ENCODE data around the gene DRAM1.
"Not testable (repeated sequence)": the region's sequence is repeated elsewhere in the genome, so short reads cannot be mapped to it uniquely, and the experiment has no call there.

Gene DRAM1

DNA sequence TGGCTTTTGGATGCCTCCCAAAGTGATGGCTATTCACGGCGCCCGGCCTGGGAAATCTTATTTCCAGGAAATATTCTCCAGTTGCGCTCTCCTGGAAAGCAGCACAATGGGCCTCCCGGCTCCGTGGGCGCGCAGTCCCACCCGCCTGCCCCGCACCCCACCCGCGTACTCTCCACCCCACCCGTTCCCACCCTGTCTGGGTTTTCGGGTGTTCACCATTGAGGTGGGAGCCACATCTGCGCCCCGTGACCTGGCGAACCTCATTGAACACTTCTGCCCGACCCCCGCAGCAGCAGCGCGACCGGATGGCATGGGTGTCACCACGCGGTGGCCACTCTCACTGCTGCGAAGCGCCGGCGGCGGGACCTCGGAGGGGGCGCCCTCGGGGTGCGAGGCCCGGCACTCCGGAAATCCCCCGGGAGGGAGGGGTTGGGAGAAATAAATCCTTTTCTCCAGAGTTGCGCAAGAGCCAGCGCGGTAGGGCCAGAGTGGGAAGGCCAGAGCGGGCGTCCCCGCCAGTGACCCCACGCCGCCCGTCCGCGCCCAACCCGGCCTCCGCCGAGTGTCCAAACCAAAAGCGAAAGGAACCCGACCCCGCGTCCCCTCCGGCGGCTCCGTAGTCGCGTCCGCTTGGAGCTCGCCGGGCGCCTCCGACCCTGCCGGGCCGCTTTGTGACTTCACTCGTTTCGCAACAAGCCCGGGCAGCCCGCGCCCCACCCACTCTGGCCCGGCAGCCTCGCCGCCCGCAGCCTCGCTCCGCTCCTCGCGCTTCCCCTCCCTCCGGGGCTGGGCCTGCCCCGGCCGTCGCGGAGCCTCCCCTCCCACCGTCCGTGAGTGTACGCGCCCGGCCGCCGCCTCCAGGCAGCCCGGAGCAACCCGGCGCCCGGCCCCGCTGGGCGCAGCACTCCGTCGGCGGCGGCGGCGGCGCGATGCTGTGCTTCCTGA is at the start of gene DRAM1:
Gene DRAM1 (plus strand): TSS at position 720 of the 945 bp plus-strand sequence. CDS start 210 bp downstream, at position 930.
- DNase-seq (ENCODE audit: low read depth in 3 of 3) = peak; percentile 43 to 73 (median 49)

GRCh38 chr12:101828463-101829196 is 48.8 kb upstream of the DRAM1 start:
- DNase-seq (ENCODE audit: low read depth in 3 of 3) = no peak

DNA sequence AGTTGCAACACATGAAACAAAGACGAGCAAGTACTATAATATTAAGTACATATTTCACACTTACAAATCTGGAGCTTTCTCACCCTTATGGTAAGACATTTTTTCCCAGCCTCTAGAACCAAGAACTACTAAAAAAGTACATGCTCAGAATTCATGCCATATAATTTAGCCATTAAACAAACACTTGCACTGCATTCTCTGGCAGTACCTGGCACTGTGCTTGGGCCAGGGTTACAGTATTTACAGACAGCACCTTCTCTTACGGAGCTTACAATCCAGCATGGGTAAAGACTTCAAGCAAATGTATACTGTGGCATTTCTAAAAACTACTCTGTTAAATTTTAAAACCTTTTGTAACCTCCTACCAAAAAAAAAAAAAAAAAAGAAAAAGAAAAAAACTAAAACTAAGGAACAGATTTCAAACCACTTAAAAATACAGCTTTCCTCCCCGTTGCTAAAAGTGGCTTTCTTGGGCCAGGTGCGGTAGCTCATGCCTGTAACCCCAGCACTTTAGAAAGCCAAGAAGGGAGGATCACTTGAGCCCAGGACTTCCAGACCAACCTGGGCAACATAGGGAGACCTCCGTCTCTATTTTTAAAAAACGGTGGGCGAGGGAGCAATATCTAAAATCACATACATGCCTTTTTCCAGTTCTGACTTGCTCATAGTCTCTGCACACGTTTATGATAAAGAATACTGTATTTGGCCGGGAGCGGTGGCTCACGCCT is 47.6 kb upstream of the DRAM1 start:
- no peak for DNase-seq (ENCODE audit: low read depth in 3 of 3)

DNA sequence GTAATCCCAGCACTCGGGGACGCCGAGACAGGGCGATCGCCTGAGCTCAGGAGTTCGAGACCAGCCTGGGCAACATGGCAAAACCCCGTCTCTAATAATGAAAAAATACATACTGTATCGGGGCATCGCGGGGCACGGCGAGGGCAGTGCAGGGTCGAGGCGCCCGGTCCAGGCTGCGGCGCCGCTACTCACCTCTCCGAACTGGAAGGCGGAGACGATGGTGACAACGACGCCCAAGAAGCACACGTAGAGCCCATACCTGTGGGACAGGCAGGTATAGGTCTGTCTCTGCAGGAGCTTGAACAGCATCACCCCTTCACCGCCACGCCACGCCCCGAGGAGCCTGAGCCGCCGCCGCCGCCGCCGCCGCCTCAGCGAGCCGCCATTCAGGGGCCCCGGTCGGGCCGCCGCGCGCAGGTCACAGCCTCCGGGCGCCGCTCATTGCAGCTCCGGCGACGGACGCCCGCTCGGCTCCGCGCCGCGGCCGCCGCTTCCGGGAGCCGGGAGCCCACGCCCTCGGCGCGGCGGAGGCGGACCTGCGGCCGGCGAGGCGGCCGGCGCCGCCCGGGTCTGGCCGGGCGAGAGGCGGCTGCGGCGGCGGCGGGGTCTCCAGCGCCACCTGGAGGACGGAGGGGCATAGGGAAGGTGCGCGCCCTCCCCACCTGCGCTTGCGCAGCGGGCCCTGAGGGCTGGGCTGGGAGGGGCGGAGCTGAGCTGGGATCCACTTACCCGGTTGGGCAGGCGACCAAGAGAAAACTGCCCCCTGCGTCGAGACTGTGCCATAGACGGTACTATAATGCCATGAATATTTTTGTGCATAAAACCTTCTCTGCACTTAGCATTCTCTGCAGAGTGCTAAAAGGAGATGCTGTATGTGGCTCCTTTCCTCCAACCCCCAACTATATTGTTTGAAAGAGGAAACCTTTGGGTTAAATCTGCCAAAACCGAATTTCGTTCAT is 46.7 kb upstream of the DRAM1 start, which contains the start of gene GNPTAB:
Gene GNPTAB (minus strand): TSS at position 593 of the 959 bp plus-strand sequence. CDS start 284 bp downstream, at position 309.
- peak; percentile 89 to 92 (median 90) for DNase-seq (ENCODE audit: low read depth in 3 of 3)

GRCh38 chr12:101832030-101832429 is 45.4 kb upstream of the DRAM1 start:
- DNase-seq (ENCODE audit: low read depth in 3 of 3) = no peak

- DNase-seq (ENCODE audit: low read depth in 3 of 3) = no peak
Measured at GRCh38 chr12:101838628-101839323, 38.6 kb upstream of the DRAM1 start.

DNA sequence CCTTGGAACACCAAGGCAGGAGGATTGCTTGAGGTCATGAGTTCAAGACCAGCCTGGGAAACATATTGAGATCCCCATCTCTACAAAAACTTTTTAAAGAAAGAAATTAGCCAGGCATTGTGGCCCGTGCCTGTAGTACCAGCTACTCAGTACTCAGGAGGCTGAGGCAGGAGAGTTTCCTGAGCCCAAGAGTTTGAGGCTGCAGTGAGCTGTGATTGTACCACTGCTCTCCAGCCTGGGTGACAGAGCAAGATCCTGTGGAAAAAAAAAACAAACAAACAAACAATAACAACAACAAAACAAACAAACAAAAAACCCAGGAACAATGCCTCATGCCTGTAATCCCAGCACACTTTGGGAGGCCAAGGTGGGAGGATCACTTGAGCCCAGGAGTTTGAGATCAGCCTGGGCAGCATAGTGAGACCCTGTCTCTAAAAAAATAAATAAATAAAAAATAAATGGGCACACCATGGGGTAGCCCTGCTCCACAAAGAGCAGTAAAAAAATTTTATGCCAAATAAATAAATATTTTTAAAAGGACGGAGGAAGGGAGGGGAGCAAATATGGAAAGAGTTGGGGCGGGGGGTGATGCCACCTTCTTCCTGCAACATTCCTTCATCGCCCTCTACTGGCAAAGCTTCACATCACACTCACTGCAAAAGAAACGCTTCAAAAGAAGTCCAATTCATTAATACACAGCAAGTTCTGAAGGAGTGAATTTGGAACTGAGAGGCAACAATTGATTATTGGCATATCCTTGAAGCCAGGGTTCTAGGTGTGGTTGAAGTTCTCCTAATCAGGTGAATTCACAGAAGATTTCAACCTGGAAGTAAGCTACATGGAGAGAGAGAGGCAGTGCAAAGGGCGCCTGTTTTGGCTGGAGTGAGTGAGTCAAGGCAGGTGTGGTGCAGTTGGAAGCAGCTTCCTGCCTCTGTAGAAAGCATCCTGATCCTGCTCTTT is 37.8 kb upstream of the DRAM1 start:
- DNase-seq (ENCODE audit: low read depth in 3 of 3) = peak; percentile 47 to 62 (median 47)

- no peak for DNase-seq (ENCODE audit: low read depth in 3 of 3)
Measured at GRCh38 chr12:101841069-101841468, 36.3 kb upstream of the DRAM1 start.

DNA sequence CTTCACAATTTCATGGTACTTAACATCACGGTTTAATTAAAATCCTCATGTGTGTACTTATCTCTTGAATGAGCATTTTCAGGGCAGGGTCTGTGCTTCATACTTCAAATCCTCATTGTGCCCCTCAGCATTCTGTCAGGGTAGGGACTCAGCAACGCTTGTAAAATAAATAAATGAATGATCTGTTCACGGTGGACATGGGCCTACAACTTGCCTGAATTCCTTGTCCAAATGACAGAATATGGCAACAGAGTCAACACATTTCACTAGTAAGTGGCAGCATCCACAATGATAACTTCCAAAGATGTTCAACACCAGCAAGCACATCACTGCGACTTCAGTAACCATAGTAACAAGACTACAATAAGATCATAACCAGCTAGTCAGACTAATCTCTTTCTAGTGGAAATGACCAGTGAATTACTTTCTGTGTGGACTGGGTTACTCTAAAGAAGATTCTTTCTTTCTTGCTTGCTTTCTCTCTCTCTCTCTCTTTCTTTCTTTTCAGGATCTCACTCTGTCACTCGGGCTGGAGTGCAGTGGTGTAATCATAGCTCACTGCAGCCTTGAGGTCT is 32.2 kb upstream of the DRAM1 start:
- no peak for DNase-seq (ENCODE audit: low read depth in 3 of 3)

DNA sequence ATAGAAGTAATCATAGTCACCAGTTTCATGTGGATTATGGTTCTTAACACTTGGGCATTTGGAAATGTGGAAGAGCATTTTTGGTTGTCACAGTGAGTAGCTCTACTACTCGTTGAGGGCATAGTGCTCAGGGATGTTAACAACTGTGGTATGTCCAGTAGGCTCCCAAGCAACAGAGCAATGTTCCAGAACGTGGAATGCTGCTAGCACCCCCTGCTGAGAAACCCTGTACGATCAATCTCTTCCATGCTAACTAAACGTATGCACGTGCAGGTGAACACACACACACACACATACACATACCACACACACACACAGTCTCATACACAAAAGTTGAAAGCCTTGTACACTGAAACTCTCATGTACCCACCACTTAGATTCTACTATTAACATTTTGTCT is 30.1 kb upstream of the DRAM1 start:
- no peak for DNase-seq (ENCODE audit: low read depth in 3 of 3)

- no peak for DNase-seq (ENCODE audit: low read depth in 3 of 3)
Measured at GRCh38 chr12:101850199-101850598, 27.2 kb upstream of the DRAM1 start.

DNA sequence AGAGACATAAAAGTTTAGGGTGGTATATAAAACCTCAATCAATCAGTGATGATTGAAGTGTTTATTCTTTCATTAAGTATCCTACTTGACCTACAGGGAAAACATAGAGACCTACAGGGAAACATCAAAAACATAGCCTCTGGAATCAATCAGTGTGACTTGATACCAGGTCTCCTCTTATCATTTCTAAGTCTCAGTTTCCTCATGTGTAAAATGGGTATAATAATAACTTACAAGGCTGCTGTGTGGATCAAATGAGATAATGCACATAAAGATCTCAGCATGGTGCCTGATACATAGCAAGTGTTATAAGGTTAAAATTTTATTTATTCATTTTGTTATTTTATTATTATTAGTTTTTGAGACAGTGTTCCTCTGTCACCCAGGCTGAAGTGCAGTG is 24.4 kb upstream of the DRAM1 start:
- no peak for DNase-seq (ENCODE audit: low read depth in 3 of 3)

DNA sequence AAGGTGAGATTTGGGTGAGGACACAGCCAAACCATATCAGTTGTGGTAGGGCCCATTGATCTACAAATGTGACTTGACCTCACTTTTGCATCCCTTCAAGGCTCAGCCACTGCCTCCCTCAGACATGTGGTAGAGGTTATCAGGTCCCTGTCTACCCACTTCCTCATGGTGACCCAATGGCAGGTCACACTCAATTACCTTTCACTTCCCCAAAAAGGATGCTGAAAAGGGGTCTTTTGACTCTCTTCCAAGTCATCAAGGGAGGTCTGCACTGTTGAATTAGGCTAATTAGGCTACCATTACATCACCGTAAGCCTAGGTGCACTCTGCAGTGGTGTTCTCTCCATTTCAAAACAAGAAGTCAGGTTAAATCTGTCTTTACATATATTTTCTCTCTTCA is 22.6 kb upstream of the DRAM1 start:
- DNase-seq (ENCODE audit: low read depth in 3 of 3) = no peak

DNA sequence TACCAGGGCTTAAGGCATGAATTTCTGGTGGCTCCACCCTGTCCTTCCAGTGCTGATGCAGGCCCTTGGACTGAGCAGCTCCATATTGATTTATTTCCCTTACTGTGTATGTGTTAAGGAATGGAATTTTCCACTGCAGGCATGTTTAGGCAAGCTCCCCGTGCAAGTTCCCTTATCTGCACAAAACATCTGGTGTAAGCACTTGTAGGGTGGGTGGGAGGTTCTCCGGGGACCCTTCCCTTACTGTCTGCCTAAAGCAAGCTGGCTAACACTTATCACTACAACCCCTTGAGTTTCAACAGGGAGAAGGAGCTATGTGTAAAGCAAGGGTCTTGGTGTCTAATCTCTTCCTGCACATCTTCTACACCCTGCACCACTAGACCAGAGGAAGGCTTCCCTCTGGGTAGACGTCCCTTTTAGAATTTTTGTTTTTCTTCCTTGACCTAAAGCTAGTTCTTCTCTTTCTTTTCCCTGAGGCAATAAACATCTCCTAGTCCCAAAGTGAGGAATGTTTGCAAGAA is 22.0 kb upstream of the DRAM1 start:
- DNase-seq (ENCODE audit: low read depth in 3 of 3) = no peak

DNA sequence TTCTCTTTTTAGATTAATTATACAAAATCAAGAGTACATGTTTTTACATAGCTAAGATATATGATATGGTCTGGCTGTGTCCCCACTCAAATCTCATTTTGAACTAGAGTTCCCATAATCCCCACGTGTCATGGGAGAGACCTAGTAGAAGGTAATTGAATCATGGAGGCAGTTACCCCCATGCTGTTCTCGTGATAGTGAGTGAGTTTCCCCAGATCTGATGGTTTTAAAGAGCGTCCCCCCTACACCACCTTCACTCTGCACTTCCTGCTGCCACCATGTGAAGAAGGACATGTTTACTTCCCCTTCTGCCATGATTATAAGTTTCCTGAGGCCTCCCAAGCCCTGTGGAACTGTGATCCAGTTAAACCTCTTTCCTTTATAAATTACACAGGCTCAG is 21.4 kb upstream of the DRAM1 start:
- DNase-seq (ENCODE audit: low read depth in 3 of 3) = no peak

GRCh38 chr12:101856614-101857013 is 20.8 kb upstream of the DRAM1 start:
- DNase-seq (ENCODE audit: low read depth in 3 of 3) = not testable (repeated sequence)

GRCh38 chr12:101857043-101857558 is 20.3 kb upstream of the DRAM1 start:
- no peak for DNase-seq (ENCODE audit: low read depth in 3 of 3)

- no peak for DNase-seq (ENCODE audit: low read depth in 3 of 3)
Measured at GRCh38 chr12:101858361-101858760, 19.0 kb upstream of the DRAM1 start.

Data from stimulated activated CD4-positive, alpha-beta T cell treated with anti-CD3 and anti-CD28 coated beads, TNF-alpha, amount 100 ng/mL, for 24 hours (primary cell).